Vagina (tissue), 2 donors: ENCODE data around the gene DDO. TPM values are rescaled to one million over a fixed set of nuclear protein-coding genes. Genes with fewer than 3 reads are reported as not detected.

Source experiments
- DNase-seq, 2 donors: peaks; one replicate each; pipeline ENCODE4 v3.0.0-alpha.2; 2017; ENCODE audit errors: extremely low spot score in 2 of 2
- H3K27ac ChIP-seq: fragments of 200-600 bp; sonication (generic); one replicate; pipeline ENCODE4 v1.5.1; 2019
- H3K27me3 ChIP-seq: fragments of 200-600 bp; sonication (generic); one replicate; pipeline ENCODE4 v1.5.1; 2019
- H3K36me3 ChIP-seq, 2 donors: fragments of 200-600 bp; sonication (generic); one replicate each; pipeline ENCODE4 v1.5.1; 2017 to 2019
- H3K4me1 ChIP-seq: fragments of 200-600 bp; sonication (generic); one replicate; pipeline ENCODE4 v1.5.1; 2019
- H3K4me3 ChIP-seq, 2 donors: fragments of 200-600 bp; sonication (generic); 1 replicate in 1 of 2; 2 replicates in 1 of 2; pipeline ENCODE4 v1.5.1; 2016 to 2019
- H3K9me3 ChIP-seq: fragments of 200-600 bp; sonication (generic); one replicate; pipeline ENCODE4 v1.5.1; 2019
- POLR2A ChIP-seq, 2 donors: fragments of 450-650 bp; IDR thresholded peaks; one replicate each; pipeline ENCODE4 v1.6.1; 2017; ENCODE audit warnings: antibody characterized with exemption in 2 of 2, mild to moderate bottlenecking in 2 of 2, moderate library complexity in 2 of 2
- POLR2AphosphoS5 ChIP-seq, 2 donors: sonication (generic); formaldehyde crosslinking; IDR thresholded peaks; one replicate each; pipeline ENCODE4 v1.9.0; 2017; ENCODE audit warnings: antibody characterized with exemption in 2 of 2, mild to moderate bottlenecking in 2 of 2, low read depth in 1 of 2; ENCODE audit not compliant: insufficient read depth in 1 of 2
- intact Hi-C: fragments of 100-400 bp; cut with DNase I; formaldehyde crosslinking; loops from one replicate; pipeline ENCODE4 v1.15.1; 2023
- total RNA-seq: library from RNA; depleted of rRNA; stranded (reverse); fragments of >200 nt; gene quantifications from one replicate; pipeline ENCODE4 v1.2.3, GENCODE V29; 2016
- TF ChIP-seq, protein P1 (sequence below), 3 experiments: fragments of 450-650 bp in 2 of 3; fragments of 200-600 bp in 1 of 3; sonication (generic) in 1 of 3; IDR thresholded peaks; one replicate each; pipeline ENCODE4 v1.5.1; 2017 to 2019; ENCODE audit warnings: antibody characterized with exemption in 3 of 3, mild to moderate bottlenecking in 2 of 3, moderate library complexity in 2 of 3

The DDO gene
- total RNA-seq, 1 donor from 2014 or later = not detected

DNA sequence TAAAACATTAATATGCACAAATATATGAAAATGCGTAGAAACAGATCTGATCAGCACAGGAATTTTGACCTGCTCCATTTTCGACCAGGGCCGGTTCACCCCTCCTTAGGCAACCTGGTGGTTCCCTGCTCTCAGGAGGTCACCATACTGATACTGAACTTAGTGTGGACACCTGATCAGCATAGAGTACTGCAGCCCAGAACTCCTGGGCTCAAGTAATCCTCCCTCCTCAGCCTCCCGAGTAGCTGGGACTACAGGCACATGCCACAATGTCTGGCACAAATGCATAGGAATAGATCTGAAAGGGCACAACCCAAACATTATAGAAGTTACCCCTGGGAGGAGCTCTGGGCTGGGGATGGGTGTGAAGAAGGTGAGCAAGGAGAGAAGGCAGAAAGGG lies 24.7 kb upstream of the DDO start:
- intact Hi-C loops = no loop called here
- no peak overlapping the region for H3K4me3 ChIP-seq
- no peaks in the 10 kb centered on the region for H3K36me3 ChIP-seq
- no peaks in the 10 kb centered on the region for H3K4me1 ChIP-seq
- no peaks in the 10 kb centered on the region for H3K9me3 ChIP-seq
- no peak overlapping the region for H3K27ac ChIP-seq
- TF ChIP-seq POLR2A (IDR thresholded peaks at IDR 0.05) (no peak), POLR2AphosphoS5 (IDR thresholded peaks at IDR 0.05; ENCODE audit: insufficient read depth in 1 of 2, low read depth in 1 of 2) (no peak)
- TF ChIP-seq, protein P1, sequence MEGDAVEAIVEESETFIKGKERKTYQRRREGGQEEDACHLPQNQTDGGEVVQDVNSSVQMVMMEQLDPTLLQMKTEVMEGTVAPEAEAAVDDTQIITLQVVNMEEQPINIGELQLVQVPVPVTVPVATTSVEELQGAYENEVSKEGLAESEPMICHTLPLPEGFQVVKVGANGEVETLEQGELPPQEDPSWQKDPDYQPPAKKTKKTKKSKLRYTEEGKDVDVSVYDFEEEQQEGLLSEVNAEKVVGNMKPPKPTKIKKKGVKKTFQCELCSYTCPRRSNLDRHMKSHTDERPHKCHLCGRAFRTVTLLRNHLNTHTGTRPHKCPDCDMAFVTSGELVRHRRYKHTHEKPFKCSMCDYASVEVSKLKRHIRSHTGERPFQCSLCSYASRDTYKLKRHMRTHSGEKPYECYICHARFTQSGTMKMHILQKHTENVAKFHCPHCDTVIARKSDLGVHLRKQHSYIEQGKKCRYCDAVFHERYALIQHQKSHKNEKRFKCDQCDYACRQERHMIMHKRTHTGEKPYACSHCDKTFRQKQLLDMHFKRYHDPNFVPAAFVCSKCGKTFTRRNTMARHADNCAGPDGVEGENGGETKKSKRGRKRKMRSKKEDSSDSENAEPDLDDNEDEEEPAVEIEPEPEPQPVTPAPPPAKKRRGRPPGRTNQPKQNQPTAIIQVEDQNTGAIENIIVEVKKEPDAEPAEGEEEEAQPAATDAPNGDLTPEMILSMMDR (IDR thresholded peaks at IDR 0.05) = no peak
- peak in 1 of 2 donors; percentile 65 for DNase-seq
- no peaks in the 10 kb centered on the region for H3K27me3 ChIP-seq

DNA sequence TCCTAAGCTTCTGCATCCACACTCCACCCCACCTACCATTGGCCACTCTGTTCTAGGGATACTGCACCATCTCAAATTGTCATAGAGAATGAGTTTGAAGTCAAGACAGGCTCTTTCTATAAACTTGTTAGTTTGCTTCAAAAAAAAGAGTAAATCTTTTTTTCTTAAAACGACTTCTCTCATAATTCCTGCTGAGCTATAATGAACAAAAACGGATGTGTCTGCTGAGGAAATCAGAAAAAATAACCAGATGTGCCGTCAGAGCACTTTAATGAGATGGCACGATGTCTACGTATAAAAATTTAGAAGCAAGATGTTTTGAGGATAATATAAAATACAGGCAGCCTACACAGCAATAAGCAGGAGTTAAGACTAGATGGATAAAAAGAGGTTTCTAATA lies 24.0 kb upstream of the DDO start:
- no peaks in the 10 kb centered on the region for H3K27me3 ChIP-seq
- H3K27ac ChIP-seq = no peak overlapping the region
- TF ChIP-seq POLR2AphosphoS5 (IDR thresholded peaks at IDR 0.05; ENCODE audit: insufficient read depth in 1 of 2, low read depth in 1 of 2) (no peak), POLR2A (IDR thresholded peaks at IDR 0.05) (no peak)
- TF ChIP-seq, protein P1 (IDR thresholded peaks at IDR 0.05) = no peak
- H3K9me3 ChIP-seq = no peaks in the 10 kb centered on the region
- H3K4me3 ChIP-seq = no peak overlapping the region
- no peaks in the 10 kb centered on the region for H3K36me3 ChIP-seq
- no peaks in the 10 kb centered on the region for H3K4me1 ChIP-seq
- intact Hi-C loops = no loop called here
- no peak for DNase-seq

DNA sequence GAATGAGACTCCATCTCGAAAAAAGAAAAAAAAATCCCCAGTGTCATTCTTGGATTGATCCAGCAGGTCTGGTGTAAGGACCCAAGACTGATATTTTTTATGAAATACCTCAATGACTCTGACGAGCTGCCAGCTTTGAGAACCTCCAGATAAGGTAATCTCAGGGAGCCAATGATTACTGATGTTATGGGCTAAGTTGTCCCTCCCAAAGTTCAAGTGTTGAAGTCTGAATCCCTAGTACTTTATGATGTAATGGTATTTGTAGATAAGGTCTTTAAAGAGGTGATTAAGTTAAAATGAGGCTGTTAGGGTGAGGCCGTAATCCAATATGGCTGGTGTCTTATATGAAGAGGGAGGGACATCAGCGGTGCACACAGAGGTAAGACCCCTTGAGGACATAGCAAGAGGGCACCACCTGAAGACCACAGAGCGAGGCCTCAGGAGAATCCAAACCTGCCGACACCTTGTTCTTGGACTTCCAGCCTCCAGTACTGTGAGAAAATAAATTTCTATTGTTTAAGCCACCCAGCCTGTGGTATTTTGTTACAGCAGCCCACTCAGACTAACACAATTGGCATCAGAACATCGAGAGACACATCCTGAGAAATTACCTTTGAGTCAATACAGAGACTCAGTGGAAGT lies 19.7 kb upstream of the DDO start:
- Histone ChIP-seq H3K27me3 (no peaks in the 10 kb centered on the region), H3K4me3 (no peak overlapping the region), H3K4me1 (no peaks in the 10 kb centered on the region), H3K27ac (no peak overlapping the region), H3K9me3 (no peaks in the 10 kb centered on the region), H3K36me3 (no peaks in the 10 kb centered on the region)
- intact Hi-C loops = no loop called here
- TF ChIP-seq, protein P1 (IDR thresholded peaks at IDR 0.05) = no peak
- TF ChIP-seq POLR2AphosphoS5 (IDR thresholded peaks at IDR 0.05; ENCODE audit: insufficient read depth in 1 of 2, low read depth in 1 of 2) (no peak), POLR2A (IDR thresholded peaks at IDR 0.05) (no peak)
- peak in 1 of 2 donors; percentile 22 for DNase-seq

DNA sequence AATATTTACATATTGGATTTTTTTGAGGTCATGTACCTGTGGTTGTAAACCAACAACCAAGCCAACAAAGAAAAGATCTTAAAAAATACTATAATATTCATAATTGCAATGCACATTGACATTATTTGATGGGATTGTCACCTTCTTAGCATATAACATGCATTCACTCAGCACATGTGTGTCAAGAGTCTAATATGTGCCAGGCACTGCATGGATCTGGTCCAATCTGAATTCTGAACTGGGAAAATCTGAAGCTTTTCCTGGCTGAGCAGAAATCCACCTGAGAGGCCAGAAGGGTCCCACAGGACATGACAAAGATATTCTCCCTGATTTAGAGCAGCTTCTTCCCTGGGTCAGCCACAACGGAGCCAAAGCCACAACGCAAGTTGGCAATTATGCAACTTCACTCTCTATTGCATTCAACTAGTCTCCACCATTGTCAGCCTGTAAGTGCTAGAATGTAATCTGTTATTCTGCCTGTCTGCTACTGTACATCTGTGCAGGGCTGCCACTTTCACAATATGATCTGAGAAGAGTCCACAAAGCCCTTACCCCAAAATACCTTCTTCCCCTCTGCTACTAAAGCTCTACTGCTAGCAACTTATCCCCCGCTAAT lies 17.0 kb upstream of the DDO start:
- Histone ChIP-seq H3K4me1 (no peaks in the 10 kb centered on the region), H3K27ac (no peak overlapping the region), H3K9me3 (no peaks in the 10 kb centered on the region), H3K27me3 (no peaks in the 10 kb centered on the region), H3K36me3 (no peaks in the 10 kb centered on the region), H3K4me3 (no peak overlapping the region)
- peak in 1 of 2 donors; percentile 18 for DNase-seq
- no peak for TF ChIP-seq POLR2A (IDR thresholded peaks at IDR 0.05)
- TF ChIP-seq, protein P1 (IDR thresholded peaks at IDR 0.05) = no peak
- TF ChIP-seq POLR2AphosphoS5 (IDR thresholded peaks at IDR 0.05; ENCODE audit: insufficient read depth in 1 of 2, low read depth in 1 of 2) = no peak
- intact Hi-C loops = no loop called here

DNA sequence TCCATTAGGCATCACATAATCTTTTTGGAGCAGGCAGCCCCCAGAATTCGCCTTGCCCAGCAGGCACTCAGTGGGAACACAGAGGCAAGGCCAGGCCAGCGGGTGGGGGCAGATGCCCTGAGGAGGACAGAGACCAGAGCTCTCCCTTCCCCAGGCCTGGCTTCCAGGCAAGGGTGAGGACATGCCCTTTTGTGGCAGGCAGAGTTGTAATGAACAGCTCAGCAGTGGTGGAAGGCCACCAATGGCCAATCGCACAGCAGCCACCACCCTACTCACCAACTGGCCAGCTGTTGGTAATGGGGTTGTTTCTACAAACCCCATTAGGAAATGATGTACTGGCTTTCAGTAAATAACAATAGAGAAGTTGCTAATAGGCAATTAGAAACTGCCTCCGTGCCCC lies 15.4 kb upstream of the DDO start:
- Histone ChIP-seq H3K4me1 (no peaks in the 10 kb centered on the region), H3K4me3 (no peak overlapping the region), H3K36me3 (no peaks in the 10 kb centered on the region), H3K27me3 (no peaks in the 10 kb centered on the region), H3K27ac (no peak overlapping the region), H3K9me3 (no peaks in the 10 kb centered on the region)
- no peak for DNase-seq
- TF ChIP-seq POLR2AphosphoS5 (IDR thresholded peaks at IDR 0.05; ENCODE audit: insufficient read depth in 1 of 2, low read depth in 1 of 2) = no peak
- TF ChIP-seq, protein P1 (IDR thresholded peaks at IDR 0.05) = no peak
- no peak for TF ChIP-seq POLR2A (IDR thresholded peaks at IDR 0.05)
- intact Hi-C loops = no loop called here
